ENCODE results near the gene ARHGAP22. TPM values are rescaled to one million over a fixed set of nuclear protein-coding genes. Genes with fewer than 3 reads are reported as not detected.

ARHGAP22 gene, protein sequence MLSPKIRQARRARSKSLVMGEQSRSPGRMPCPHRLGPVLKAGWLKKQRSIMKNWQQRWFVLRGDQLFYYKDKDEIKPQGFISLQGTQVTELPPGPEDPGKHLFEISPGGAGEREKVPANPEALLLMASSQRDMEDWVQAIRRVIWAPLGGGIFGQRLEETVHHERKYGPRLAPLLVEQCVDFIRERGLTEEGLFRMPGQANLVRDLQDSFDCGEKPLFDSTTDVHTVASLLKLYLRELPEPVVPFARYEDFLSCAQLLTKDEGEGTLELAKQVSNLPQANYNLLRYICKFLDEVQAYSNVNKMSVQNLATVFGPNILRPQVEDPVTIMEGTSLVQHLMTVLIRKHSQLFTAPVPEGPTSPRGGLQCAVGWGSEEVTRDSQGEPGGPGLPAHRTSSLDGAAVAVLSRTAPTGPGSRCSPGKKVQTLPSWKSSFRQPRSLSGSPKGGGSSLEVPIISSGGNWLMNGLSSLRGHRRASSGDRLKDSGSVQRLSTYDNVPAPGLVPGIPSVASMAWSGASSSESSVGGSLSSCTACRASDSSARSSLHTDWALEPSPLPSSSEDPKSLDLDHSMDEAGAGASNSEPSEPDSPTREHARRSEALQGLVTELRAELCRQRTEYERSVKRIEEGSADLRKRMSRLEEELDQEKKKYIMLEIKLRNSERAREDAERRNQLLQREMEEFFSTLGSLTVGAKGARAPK
- 1 to 10 TPM in 2 of 5 experiments, under 1 TPM in 2, not detected in 1; 0.37 to 2.9 (median 1.1) TPM for total RNA-seq
- not detected for polyA plus RNA-seq
- total RNA-seq = not detected

DNA sequence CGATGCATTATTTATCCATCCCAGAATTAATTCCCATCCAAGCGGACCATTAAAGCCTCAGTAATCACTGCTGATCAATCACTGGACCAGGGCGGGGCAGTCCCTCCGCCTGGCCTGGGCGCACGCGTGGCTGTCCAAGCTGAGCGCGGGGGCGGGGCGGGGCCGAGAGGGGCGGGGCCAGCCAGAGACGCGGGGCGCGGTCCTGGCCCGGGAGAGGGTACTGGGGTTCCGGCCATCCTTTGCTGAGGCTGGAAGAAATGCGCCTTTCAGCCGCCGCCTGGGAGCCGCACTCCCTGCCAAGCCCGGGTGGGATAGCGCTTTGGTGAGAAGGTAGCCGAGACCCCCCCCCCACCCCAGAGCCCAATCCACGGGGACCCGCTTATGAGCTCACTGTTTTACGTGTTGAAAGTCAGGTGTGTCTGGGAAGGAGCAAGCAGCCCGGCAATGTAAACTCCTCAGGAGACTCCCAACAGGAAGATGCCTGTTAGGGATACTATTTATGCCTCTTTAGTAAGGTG, at the start of gene ARHGAP22:
Gene ARHGAP22, minus strand, starts transcription at position 83 of the 518 bp plus-strand sequence. CDS start 277 bp downstream, outside the sequence.
- ChIA-PET POLR2A (no interaction called here), CTCF (interaction anchor here (0.6 kb wide), 1 partner anchor 934 kb away, joined by 3 read pairs; the partner anchor contains the start of gene ERCC6)
- no peak within 1 kb of the TSS for H3K27ac Mint-ChIP-seq
- no peaks in the 10 kb centered on the region for H3K27me3 ChIP-seq (ENCODE audit: control insufficient read depth in 2 of 2, insufficient read depth in 2 of 2, low read length in 2 of 2)
- intact Hi-C loops (cut with micrococcal nuclease) = loop anchor here in 1 of 2 donors (5.0 kb wide), 1 partner anchor 52 kb away; no protein-coding TSS in a partner anchor
- H3K4me3 Mint-ChIP-seq = peak within 1 kb of the TSS in 8 of 10 donors; percentile 4 to 52 (median 32)
- no peaks in the 10 kb centered on the region for H3K36me3 Mint-ChIP-seq
- peaks cover 0 to 6% (median 5%) of the 10 kb centered on the region in 7 donors for H3K4me1 Mint-ChIP-seq
- H3K9me3 ChIP-seq (ENCODE audit: control insufficient read depth in 2 of 3, low read length in 3 of 3) = no peaks in the 10 kb centered on the region
- H3K4me1 ChIP-seq (ENCODE audit: control insufficient read depth in 2 of 2, insufficient read depth in 2 of 2, low read length in 2 of 2) = no peaks in the 10 kb centered on the region
- H3K27me3 Mint-ChIP-seq = peaks cover 27 to 51% (median 39%) of the 10 kb centered on the region in 5 donors
- DNase-seq (no peak), ATAC-seq (peak; percentile 65)
- no peaks in the 10 kb centered on the region for H3K9me3 Mint-ChIP-seq
- H3K36me3 ChIP-seq (ENCODE audit: control insufficient read depth in 2 of 3, insufficient read depth in 3 of 3, low read length in 3 of 3) = no peaks in the 10 kb centered on the region
- H3K4me3 ChIP-seq (ENCODE audit: low read length) = no peak within 1 kb of the TSS
- no peak within 1 kb of the TSS for H3K27ac ChIP-seq (ENCODE audit: low read depth, low read length)

DNA sequence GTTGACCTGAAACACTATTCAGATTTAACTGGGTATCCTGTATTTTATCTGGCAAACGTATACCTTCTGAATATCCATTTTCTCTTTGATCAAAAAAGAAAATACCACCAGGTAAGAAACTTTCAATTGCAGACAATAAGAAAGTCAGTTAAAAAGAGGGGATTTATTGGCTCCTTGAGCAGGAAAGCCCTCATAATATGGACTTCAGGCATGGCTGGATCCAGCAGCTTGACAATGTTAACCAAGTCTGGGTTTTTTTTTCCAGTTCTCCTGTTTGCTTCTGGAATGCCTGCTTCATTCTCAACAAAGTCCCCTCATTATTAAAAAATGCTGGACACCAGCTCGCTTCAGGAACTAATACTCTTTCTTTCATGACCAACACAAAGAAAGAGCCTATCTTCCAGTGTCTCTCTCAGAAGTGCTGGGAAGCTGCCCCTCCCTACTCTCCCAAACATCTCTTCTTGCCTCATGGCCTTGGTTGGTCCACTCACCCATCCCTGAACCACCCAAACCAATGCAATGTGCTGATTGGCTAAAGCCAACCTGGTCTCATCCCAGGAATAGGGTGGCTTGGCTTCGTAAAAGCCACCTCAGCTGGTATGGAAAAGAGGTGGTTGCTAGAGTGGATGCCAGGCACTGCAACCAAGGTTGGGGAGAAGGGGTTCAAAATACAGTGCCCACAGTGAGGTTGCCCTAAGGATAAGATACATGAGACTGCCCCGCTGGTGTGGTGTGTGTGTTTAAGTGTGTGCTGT, 49.2 kb upstream of the ARHGAP22 start:
- Mint-ChIP-seq H3K4me3 (peak overlapping the region in 2 of 10 donors; percentile 1 to 15), H3K4me1 (peaks cover 5 to 14% (median 7%) of the 10 kb centered on the region in 7 donors), H3K27me3 (peaks cover 19 to 47% (median 35%) of the 10 kb centered on the region in 5 donors), H3K27ac (no peak overlapping the region), H3K36me3 (no peaks in the 10 kb centered on the region), H3K9me3 (peaks cover 0 to 7% (median 0%) of the 10 kb centered on the region in 11 donors)
- H3K27ac ChIP-seq (ENCODE audit: low read depth, low read length) = no peak overlapping the region
- H3K27me3 ChIP-seq (ENCODE audit: control insufficient read depth in 2 of 2, insufficient read depth in 2 of 2, low read length in 2 of 2) = no peaks in the 10 kb centered on the region
- intact Hi-C loops (cut with micrococcal nuclease) = loop anchor here in 1 of 2 donors (10.0 kb wide), 1 partner anchor 741 kb away; the partner anchor contains the start of gene DRGX
- ChIA-PET CTCF (interaction anchor here (0.6 kb wide), 1 partner anchor 448 kb away, joined by 3 read pairs; no protein-coding TSS in a partner anchor), POLR2A (no interaction called here)
- no peaks in the 10 kb centered on the region for H3K36me3 ChIP-seq (ENCODE audit: control insufficient read depth in 2 of 3, insufficient read depth in 3 of 3, low read length in 3 of 3)
- no peak overlapping the region for H3K4me3 ChIP-seq (ENCODE audit: low read length)
- no peak for DNase-seq
- no peaks in the 10 kb centered on the region for H3K9me3 ChIP-seq (ENCODE audit: control insufficient read depth in 2 of 3, low read length in 3 of 3)
- no peak for ATAC-seq
- peaks cover 4 to 5% of the 10 kb centered on the region in 2 donors for H3K4me1 ChIP-seq (ENCODE audit: control insufficient read depth in 2 of 2, insufficient read depth in 2 of 2, low read length in 2 of 2)

DNA sequence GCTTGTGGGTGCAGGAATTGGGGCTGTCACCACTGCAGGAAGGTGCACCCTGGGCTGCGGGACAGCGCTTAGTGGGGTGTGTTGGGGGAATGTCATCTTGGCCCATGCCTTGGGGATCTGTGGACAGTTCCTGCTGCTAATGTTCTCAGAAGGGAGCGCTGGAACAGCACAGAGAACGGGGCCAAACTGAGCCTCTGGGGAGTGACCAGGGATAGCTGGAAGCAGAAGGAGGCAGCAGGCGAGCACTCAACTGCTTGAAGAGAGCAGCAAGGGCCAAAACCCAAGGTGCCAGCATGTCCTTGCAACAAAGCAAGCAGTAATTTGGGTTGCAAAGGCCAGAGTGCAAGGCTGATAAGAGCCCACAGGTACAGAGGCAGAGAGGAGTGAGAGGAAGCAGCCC, 48.5 kb upstream of the ARHGAP22 start:
- Histone ChIP-seq H3K27ac (ENCODE audit: low read depth, low read length) (no peak overlapping the region), H3K4me3 (ENCODE audit: low read length) (no peak overlapping the region), H3K4me1 (ENCODE audit: control insufficient read depth in 2 of 2, insufficient read depth in 2 of 2, low read length in 2 of 2) (peaks cover 4 to 5% of the 10 kb centered on the region in 2 donors), H3K36me3 (ENCODE audit: control insufficient read depth in 2 of 3, insufficient read depth in 3 of 3, low read length in 3 of 3) (no peaks in the 10 kb centered on the region), H3K27me3 (ENCODE audit: control insufficient read depth in 2 of 2, insufficient read depth in 2 of 2, low read length in 2 of 2) (no peaks in the 10 kb centered on the region), H3K9me3 (ENCODE audit: control insufficient read depth in 2 of 3, low read length in 3 of 3) (no peaks in the 10 kb centered on the region)
- intact Hi-C loops (cut with micrococcal nuclease) = loop anchor here in 1 of 2 donors (10.0 kb wide), 1 partner anchor 741 kb away; the partner anchor contains the start of gene DRGX
- POLR2A ChIA-PET = no interaction called here
- Mint-ChIP-seq H3K4me3 (no peak overlapping the region), H3K9me3 (peaks cover 0 to 7% (median 0%) of the 10 kb centered on the region in 11 donors), H3K36me3 (no peaks in the 10 kb centered on the region), H3K27me3 (peaks cover 26 to 51% (median 39%) of the 10 kb centered on the region in 5 donors), H3K27ac (no peak overlapping the region), H3K4me1 (peaks cover 5 to 13% (median 7%) of the 10 kb centered on the region in 7 donors)
- no peak for DNase-seq
- ATAC-seq = no peak
- CTCF ChIA-PET = no interaction called here

DNA sequence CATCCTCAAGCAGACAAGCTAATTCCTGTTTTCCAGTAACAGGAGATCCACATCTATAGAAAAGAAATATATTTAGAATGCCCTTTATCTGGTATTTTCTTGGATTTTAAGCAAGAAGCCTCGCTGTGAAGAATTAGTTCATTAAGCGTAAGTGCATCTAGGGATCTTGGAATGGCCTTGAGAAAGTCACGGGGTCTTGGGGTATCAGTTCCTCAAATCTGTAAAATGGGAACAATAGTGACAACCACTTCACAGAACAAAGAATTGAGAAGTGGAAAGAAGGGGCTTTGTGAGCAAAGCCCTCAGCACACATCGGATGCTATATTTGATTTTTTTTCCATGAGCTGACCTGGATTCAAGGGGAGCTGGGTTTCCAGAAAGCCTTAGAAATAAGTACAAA, 47.5 kb upstream of the ARHGAP22 start:
- no peak overlapping the region for H3K4me3 Mint-ChIP-seq

DNA sequence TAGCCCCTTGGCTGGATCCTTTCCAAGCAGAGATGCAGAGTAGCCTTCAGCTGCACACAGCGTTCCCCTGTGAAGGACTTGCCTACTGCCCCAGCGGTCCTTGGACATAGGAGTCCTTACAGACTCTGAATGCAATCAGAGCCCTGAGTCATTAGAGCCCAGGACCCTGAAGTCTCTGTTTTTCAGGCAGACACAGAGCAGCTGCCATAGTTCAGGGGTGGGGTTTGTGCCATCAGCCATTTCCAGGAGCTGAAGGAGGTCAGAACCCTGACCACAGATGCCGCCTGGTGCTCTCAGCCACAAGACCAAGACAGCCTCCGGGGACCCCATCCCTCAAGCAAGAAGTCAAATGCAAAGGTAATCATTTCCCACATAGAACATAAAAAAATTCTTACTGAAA, 47.0 kb upstream of the ARHGAP22 start:
- DNase-seq = no peak
- H3K4me3 Mint-ChIP-seq = no peak overlapping the region
- ChIA-PET POLR2A (no interaction called here), CTCF (no interaction called here)
- H3K4me1 ChIP-seq (ENCODE audit: control insufficient read depth in 2 of 2, insufficient read depth in 2 of 2, low read length in 2 of 2) = peaks cover 4 to 5% of the 10 kb centered on the region in 2 donors
- intact Hi-C loops (cut with micrococcal nuclease) = loop anchor here in 1 of 2 donors (10.0 kb wide), 1 partner anchor 743 kb away; the partner anchor contains the start of gene DRGX
- peaks cover 22 to 51% (median 35%) of the 10 kb centered on the region in 5 donors for H3K27me3 Mint-ChIP-seq
- peaks cover 0 to 7% (median 0%) of the 10 kb centered on the region in 11 donors for H3K9me3 Mint-ChIP-seq
- no peak for ATAC-seq
- no peak overlapping the region for H3K27ac ChIP-seq (ENCODE audit: low read depth, low read length)
- no peak overlapping the region for H3K27ac Mint-ChIP-seq
- no peaks in the 10 kb centered on the region for H3K36me3 Mint-ChIP-seq
- no peak overlapping the region for H3K4me3 ChIP-seq (ENCODE audit: low read length)
- H3K9me3 ChIP-seq (ENCODE audit: control insufficient read depth in 2 of 3, low read length in 3 of 3) = no peaks in the 10 kb centered on the region
- peaks cover 4 to 11% (median 5%) of the 10 kb centered on the region in 7 donors for H3K4me1 Mint-ChIP-seq
- H3K36me3 ChIP-seq (ENCODE audit: control insufficient read depth in 2 of 3, insufficient read depth in 3 of 3, low read length in 3 of 3) = no peaks in the 10 kb centered on the region
- no peaks in the 10 kb centered on the region for H3K27me3 ChIP-seq (ENCODE audit: control insufficient read depth in 2 of 2, insufficient read depth in 2 of 2, low read length in 2 of 2)

More for the DNA sequence above, 47.5 kb upstream of the ARHGAP22 start:
- ATAC-seq (no peak), DNase-seq (no peak)
- no peaks in the 10 kb centered on the region for H3K27me3 ChIP-seq (ENCODE audit: control insufficient read depth in 2 of 2, insufficient read depth in 2 of 2, low read length in 2 of 2)
- no peaks in the 10 kb centered on the region for H3K36me3 ChIP-seq (ENCODE audit: control insufficient read depth in 2 of 3, insufficient read depth in 3 of 3, low read length in 3 of 3)
- Mint-ChIP-seq H3K27ac (no peak overlapping the region), H3K27me3 (peaks cover 22 to 51% (median 35%) of the 10 kb centered on the region in 5 donors), H3K36me3 (no peaks in the 10 kb centered on the region), H3K4me1 (peaks cover 4 to 11% (median 6%) of the 10 kb centered on the region in 7 donors), H3K9me3 (peaks cover 0 to 7% (median 0%) of the 10 kb centered on the region in 11 donors)
- peaks cover 4 to 5% of the 10 kb centered on the region in 2 donors for H3K4me1 ChIP-seq (ENCODE audit: control insufficient read depth in 2 of 2, insufficient read depth in 2 of 2, low read length in 2 of 2)
- no peak overlapping the region for H3K27ac ChIP-seq (ENCODE audit: low read depth, low read length)
- no peak overlapping the region for H3K4me3 ChIP-seq (ENCODE audit: low read length)
- intact Hi-C loops (cut with micrococcal nuclease) = loop anchor here in 1 of 2 donors (10.0 kb wide), 1 partner anchor 742 kb away; the partner anchor contains the start of gene DRGX
- ChIA-PET CTCF (no interaction called here), POLR2A (no interaction called here)
- H3K9me3 ChIP-seq (ENCODE audit: control insufficient read depth in 2 of 3, low read length in 3 of 3) = no peaks in the 10 kb centered on the region

DNA sequence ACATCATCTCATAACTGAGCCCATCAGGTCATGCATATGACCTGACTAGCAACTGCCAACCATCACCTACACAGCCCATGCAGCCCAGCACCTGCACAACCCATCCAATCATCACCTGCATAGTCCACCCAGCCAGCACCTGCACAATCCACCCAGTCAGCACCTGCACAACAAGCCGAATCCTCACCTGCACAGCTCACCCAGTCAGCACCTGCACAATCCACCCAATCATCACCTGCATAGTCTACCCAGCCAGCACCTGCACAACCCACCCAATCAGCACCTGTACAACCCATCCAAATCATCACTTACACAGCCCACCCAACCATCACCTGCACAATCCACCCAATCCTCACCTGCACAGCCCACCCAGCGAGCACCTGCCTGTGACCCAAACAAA, 46.4 kb upstream of the ARHGAP22 start:
- Histone ChIP-seq H3K4me1 (ENCODE audit: control insufficient read depth in 2 of 2, insufficient read depth in 2 of 2, low read length in 2 of 2) (no peaks in the 10 kb centered on the region), H3K27ac (ENCODE audit: low read depth, low read length) (no peak overlapping the region), H3K9me3 (ENCODE audit: control insufficient read depth in 2 of 3, low read length in 3 of 3) (no peaks in the 10 kb centered on the region), H3K4me3 (ENCODE audit: low read length) (no peak overlapping the region), H3K36me3 (ENCODE audit: control insufficient read depth in 2 of 3, insufficient read depth in 3 of 3, low read length in 3 of 3) (no peaks in the 10 kb centered on the region), H3K27me3 (ENCODE audit: control insufficient read depth in 2 of 2, insufficient read depth in 2 of 2, low read length in 2 of 2) (no peaks in the 10 kb centered on the region)
- H3K4me1 Mint-ChIP-seq = peaks cover 0 to 8% (median 1%) of the 10 kb centered on the region in 7 donors
- DNase-seq = no peak
- CTCF ChIA-PET = no interaction called here
- peaks cover 19 to 48% (median 37%) of the 10 kb centered on the region in 5 donors for H3K27me3 Mint-ChIP-seq
- peaks cover 0 to 7% (median 0%) of the 10 kb centered on the region in 11 donors for H3K9me3 Mint-ChIP-seq
- H3K27ac Mint-ChIP-seq = peak overlapping the region in 1 of 9 donors; percentile 72
- ATAC-seq = no peak
- intact Hi-C loops (cut with micrococcal nuclease) = loop anchor here in 1 of 2 donors (10.0 kb wide), 1 partner anchor 744 kb away; the partner anchor contains the start of gene DRGX
- POLR2A ChIA-PET = no interaction called here
- no peak overlapping the region for H3K4me3 Mint-ChIP-seq
- no peaks in the 10 kb centered on the region for H3K36me3 Mint-ChIP-seq
